HEK293T (cell line): ENCODE results near the gene KCNA2.

Experiments
- TARDBP ChIP-seq: fragments of 450-650 bp; IDR thresholded peaks from 2 replicates; pipeline ENCODE4 v1.6.1; 2016
- TF ChIP-seq, protein P1 (sequence below): fragments of 450-650 bp; IDR thresholded peaks from 2 replicates; pipeline ENCODE4 v1.6.1; 2016

DNA sequence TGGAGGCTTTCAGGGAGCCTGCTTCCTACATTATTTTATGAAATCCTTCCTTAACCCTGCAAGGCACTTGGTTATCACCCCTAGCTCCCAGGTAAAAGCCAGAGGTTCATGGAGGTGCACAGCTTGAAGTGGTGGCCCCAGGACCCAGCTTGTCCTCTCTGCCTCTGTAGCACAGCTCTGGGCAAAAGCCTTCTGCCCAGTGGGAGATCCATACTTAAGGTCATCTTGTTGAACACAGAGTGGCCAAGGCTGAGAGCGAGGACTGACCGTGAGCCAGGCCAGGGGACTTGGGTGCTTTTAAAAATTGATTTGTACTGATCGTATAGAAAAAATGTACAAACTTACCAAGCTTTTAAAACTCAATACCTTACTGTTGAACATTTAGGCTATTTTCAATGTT, 33.4 kb downstream of the KCNA2 start:
- no peak for TF ChIP-seq TARDBP
- TF ChIP-seq, protein P1, sequence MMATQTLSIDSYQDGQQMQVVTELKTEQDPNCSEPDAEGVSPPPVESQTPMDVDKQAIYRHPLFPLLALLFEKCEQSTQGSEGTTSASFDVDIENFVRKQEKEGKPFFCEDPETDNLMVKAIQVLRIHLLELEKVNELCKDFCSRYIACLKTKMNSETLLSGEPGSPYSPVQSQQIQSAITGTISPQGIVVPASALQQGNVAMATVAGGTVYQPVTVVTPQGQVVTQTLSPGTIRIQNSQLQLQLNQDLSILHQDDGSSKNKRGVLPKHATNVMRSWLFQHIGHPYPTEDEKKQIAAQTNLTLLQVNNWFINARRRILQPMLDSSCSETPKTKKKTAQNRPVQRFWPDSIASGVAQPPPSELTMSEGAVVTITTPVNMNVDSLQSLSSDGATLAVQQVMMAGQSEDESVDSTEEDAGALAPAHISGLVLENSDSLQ: no peak
